HG02571 (cell line): ENCODE measurements around the gene TEC.

Experiments used
- ATAC-seq: cut with Tn5 transposase; IDR thresholded peaks from one replicate; pipeline ENCODE4 v1.9.1; 2021; ENCODE audit warnings: mild to moderate bottlenecking, moderate library complexity; ENCODE audit not compliant: unreplicated experiment

The TEC gene

GRCh38 chr4:48270523-48270897 lies 872 bp upstream of the TEC start:
- ATAC-seq, result no peak

GRCh38 chr4:48269861-48270522 lies 354 bp upstream of the TEC start:
- peak; percentile 77 for ATAC-seq

GRCh38 chr4:48267574-48267973 lies 2.1 kb downstream of the TEC start:
- no peak for ATAC-seq

- ATAC-seq, result no peak
Measured at GRCh38 chr4:48266781-48267180, 2.9 kb downstream of the TEC start.

GRCh38 chr4:48262926-48263325 lies 6.7 kb downstream of the TEC start:
- no peak for ATAC-seq

- no peak for ATAC-seq
Measured at GRCh38 chr4:48262484-48262883, 7.2 kb downstream of the TEC start.

GRCh38 chr4:48261281-48261680 lies 8.4 kb downstream of the TEC start:
- ATAC-seq, result no peak

GRCh38 chr4:48259748-48260147 lies 9.9 kb downstream of the TEC start:
- no peak for ATAC-seq

- no peak for ATAC-seq
Measured at GRCh38 chr4:48258845-48259397, 10.7 kb downstream of the TEC start.

- no peak for ATAC-seq
Measured at GRCh38 chr4:48255959-48256342, 13.7 kb downstream of the TEC start.

GRCh38 chr4:48255072-48255958 lies 14.3 kb downstream of the TEC start:
- no peak for ATAC-seq

GRCh38 chr4:48254381-48255071 lies 15.1 kb downstream of the TEC start:
- no peak for ATAC-seq

- ATAC-seq, result no peak
Measured at GRCh38 chr4:48252313-48252712, 17.3 kb downstream of the TEC start.

- ATAC-seq, result no peak
Measured at GRCh38 chr4:48250980-48251379, 18.7 kb downstream of the TEC start.

GRCh38 chr4:48250343-48250742 lies 19.3 kb downstream of the TEC start:
- no peak for ATAC-seq

GRCh38 chr4:48249378-48249777 lies 20.3 kb downstream of the TEC start:
- no peak for ATAC-seq

- no peak for ATAC-seq
Measured at GRCh38 chr4:48248559-48248953, 21.1 kb downstream of the TEC start.

- ATAC-seq, result no peak
Measured at GRCh38 chr4:48247878-48248558, 21.6 kb downstream of the TEC start.

GRCh38 chr4:48247142-48247877 lies 22.3 kb downstream of the TEC start:
- peak; percentile 53 for ATAC-seq

GRCh38 chr4:48244665-48245064 lies 25.0 kb downstream of the TEC start:
- ATAC-seq, result no peak
